GM18870 (cell line): ENCODE data around the gene KRTAP9-2.
"Not testable (repeated sequence)": the region's sequence is repeated elsewhere in the genome, so short reads cannot be mapped to it uniquely, and the experiment has no call there.

ENCODE experiments used
- ATAC-seq: cut with Tn5 transposase; IDR thresholded peaks from one replicate; pipeline ENCODE4 v1.9.1; 2021; ENCODE audit warnings: moderate library complexity; ENCODE audit not compliant: unreplicated experiment

KRTAP9-2 gene

GRCh38 chr17:41232399-41233105 is 6.1 kb downstream of the KRTAP9-2 start, which contains the start of gene KRTAP9-3:
KRTAP9-3 (plus strand) TSS chr17:41232449; CDS start chr17:41232502, 53 bp downstream.
- not testable (repeated sequence) for ATAC-seq

DNA sequence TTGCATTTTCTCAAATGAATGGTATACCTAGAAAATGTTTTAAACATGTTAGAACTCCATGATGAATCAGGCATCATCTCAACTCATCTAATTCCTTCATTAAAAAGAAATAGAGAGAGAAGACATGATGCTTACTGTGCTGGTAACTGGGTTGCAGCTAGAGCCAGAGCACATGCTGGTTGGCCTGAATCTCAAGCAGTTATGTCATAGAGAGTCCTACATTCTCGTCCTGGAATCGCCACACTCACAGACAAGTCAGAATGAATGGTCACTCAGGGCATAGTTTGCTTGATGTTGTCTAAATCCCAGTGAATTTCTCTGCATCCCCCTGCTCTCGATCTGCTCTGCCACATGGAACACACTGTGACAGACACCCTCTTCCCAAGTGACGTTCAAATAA is 10.7 kb downstream of the KRTAP9-2 start:
- not testable (repeated sequence) for ATAC-seq

- ATAC-seq = not testable (repeated sequence)
These were observed 11.5 kb downstream of the KRTAP9-2 start, which contains the start of gene KRTAP9-8 for GRCh38 chr17:41237949-41238437. KRTAP9-8 (plus strand) TSS chr17:41237999; CDS start chr17:41238052, 53 bp downstream.

DNA sequence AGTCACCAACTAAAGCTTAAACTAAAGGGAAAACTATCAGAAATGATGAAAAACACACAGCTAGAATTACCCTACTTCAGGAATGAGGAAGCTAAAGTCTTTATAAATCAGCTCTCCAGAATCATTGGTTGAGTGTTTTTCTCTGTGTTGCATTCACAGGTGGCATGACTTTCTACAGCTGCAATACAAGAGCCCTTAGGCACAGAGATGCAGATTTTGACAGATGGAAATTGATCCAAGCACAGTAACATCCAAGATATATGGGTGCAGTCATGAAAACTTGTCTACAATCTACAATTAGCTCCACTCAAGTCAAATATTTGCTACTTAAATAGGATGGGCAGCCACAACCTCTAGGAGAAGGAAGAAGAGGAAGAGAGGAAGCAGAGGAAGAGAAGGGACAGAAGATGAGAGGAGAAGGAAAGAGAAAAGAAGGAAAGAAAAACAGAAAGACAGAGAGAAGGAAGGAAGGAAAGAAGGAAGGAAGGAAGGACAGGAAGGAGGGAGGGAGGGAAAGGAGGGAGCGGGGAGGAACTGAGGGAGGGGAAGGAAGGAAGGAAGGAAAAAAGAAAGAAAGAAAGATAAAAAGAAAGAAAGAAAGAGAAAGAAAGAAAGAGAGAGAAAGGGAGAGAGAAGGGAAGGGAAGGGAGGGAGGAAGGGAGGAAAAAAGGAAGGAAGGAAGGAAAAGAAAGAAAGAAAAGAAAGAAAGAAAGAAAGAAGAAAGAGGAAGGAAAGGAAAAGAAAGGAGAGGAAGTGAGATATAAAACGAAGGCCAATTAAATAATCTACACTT is 20.7 kb downstream of the KRTAP9-2 start:
- not testable (repeated sequence) for ATAC-seq

GRCh38 chr17:41249637-41250240 is 23.3 kb downstream of the KRTAP9-2 start, which contains the start of gene KRTAP9-4:
KRTAP9-4 (plus strand) TSS chr17:41249687; CDS start chr17:41249721, 34 bp downstream.
- ATAC-seq = not testable (repeated sequence)

- ATAC-seq = no peak
These were observed 24.8 kb downstream of the KRTAP9-2 start for GRCh38 chr17:41251261-41251660.

GRCh38 chr17:41254861-41255260 is 28.4 kb downstream of the KRTAP9-2 start:
- no peak for ATAC-seq

GRCh38 chr17:41255381-41256290 is 29.2 kb downstream of the KRTAP9-2 start, which contains the start of gene KRTAP9-9:
KRTAP9-9 (plus strand) TSS chr17:41255384.
- ATAC-seq = not testable (repeated sequence)

GRCh38 chr17:41256291-41256685 is 29.8 kb downstream of the KRTAP9-2 start:
- no peak for ATAC-seq

DNA sequence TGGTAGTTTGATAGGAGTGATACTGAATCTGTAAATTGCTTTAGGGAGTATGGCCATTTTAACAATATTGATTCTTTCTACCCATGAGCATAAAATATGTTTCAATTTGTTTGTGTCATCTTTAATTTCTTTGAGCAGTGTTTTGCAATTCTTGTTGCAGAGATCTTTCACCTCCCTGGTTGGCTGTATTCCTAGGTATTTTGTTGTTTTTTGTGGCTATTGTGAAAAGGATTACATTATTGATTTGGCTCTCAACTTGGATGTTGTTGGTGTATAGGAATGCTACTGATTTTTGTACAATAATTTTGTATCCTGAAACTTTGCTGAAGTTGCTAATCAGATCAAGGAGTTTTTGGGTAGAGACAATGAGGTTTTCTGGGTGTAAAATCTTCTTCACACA is 32.0 kb downstream of the KRTAP9-2 start:
- ATAC-seq = no peak

DNA sequence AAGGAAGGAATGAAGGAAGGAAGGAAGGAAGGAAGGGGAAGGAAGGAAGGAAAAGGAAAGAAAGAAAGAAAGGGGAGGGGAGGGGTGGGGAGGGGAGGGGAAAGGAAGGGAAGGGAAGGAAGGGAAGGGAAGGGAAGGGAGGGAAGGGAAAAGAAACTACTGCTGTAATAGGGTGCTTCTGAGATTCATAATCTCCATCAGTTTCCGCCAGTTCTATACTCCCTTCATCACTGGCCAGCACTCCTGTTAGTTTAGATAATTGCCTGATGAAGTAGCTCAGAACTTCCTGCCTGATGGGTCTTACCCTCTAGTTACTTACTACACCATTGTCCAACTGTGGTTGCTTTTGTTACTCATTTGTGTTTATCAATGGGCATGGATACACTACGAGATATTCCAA is 36.8 kb downstream of the KRTAP9-2 start:
- no peak for ATAC-seq

GRCh38 chr17:41264599-41264998 is 38.2 kb downstream of the KRTAP9-2 start:
- no peak for ATAC-seq

DNA sequence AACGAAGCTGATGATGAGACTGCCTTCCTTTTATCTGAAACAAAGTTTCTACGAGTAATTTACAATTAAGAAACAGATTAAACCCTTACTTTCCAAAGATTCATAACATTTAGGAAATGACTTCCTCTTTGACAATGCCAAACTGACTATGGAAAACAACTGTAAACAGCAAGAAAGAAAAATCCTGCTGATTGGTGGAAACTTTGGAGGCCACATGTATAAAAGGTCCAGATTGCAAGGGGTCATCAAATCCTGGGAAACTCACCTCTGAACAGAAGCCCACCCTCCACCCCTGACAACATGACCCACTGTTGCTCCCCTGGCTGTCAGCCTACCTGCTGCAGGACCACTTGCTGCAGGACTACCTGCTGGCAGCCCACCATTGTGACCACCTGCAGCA is 38.6 kb downstream of the KRTAP9-2 start, which contains the start of gene KRTAP9-6:
Gene KRTAP9-6, plus strand, starts transcription at position 301 of the 400 bp plus-strand sequence. Its CDS starts 0 bp downstream, at position 301.
- ATAC-seq = no peak

- no peak for ATAC-seq
These were observed 41.3 kb downstream of the KRTAP9-2 start for GRCh38 chr17:41267711-41268110.

- ATAC-seq = not testable (repeated sequence)
These were observed 44.9 kb downstream of the KRTAP9-2 start for GRCh38 chr17:41271323-41271722.

DNA sequence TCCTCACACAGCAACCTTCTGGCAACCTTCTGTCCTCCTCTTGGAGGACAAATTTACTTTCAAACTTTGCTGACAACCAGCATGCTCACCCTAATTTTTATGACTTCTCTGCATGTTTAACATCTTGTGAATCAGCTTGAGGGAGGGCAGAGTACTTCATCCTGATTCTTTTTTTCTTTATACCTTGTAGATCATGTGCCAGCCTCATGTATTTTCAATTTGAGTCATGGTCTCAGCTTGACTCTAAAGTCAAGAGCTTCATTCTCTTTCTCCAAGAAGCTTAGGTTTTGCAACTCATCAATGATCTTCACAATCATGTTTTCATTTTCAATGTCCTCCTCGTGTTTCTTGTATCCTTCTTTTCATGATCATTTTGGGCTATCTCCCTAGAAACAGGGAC is 45.4 kb downstream of the KRTAP9-2 start:
- ATAC-seq = no peak

DNA sequence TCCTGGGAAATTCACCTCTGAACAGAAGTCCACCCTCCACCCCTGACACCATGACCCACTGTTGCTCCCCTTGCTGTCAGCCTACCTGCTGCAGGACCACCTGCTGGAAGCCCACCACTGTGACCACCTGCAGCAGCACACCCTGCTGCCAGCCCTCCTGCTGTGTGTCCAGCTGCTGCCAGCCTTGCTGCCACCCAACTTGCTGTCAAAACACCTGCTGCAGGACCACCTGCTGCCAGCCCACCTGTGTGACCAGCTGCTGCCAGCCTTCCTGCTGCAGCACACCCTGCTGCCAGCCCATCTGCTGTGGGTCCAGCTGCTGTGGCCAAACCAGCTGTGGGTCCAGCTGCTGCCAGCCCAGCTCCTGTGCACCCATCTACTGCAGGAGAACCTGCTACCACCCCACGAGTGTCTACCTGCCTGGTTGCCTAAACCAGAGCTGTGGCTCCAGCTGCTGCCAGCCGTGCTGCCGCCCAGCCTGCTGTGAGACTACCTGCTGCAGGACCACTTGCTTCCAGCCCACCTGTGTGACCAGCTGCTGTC is 49.3 kb downstream of the KRTAP9-2 start, which contains the start of gene KRTAP9-7:
Gene KRTAP9-7, plus strand, starts transcription at position 51 of the 543 bp plus-strand sequence. Its CDS starts 0 bp downstream, at position 51.
- ATAC-seq = not testable (repeated sequence)
